ENCODE measurements around the gene CDH12. TPM values are rescaled to one million over a fixed set of nuclear protein-coding genes. Genes with fewer than 3 reads are reported as not detected.

Gene CDH12
- total RNA-seq, 1 donor from 2014 or later, result not detected

DNA sequence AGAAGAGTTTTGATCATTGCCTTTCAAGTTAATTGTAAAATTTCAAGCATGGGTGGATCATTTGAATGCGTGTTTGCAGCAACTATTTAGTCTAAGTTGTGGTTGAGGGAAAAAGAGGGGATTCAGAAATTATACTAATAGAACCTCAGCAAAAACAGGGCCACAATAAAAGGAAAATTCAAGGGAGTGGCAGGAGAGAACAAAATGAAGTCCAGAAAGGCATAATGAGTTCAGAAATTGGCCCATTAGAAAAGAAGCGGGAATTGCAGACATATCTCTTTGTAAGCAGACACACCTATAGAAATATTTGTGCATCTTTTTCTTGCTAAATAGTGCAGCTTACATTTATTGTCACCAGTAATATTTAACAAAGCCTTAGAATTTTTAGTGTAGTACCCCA is 960.0 kb downstream of the CDH12 start:
- no peaks in the 10 kb centered on the region for H3K36me3 ChIP-seq
- intact Hi-C loops (cut with DNase I), result no loop called here
- TF ChIP-seq POLR2A (IDR thresholded peaks at IDR 0.05) (no peak), POLR2AphosphoS5 (IDR thresholded peaks at IDR 0.05; ENCODE audit: insufficient read depth in 1 of 2, low read depth in 1 of 2) (no peak)
- TF ChIP-seq, protein P1, sequence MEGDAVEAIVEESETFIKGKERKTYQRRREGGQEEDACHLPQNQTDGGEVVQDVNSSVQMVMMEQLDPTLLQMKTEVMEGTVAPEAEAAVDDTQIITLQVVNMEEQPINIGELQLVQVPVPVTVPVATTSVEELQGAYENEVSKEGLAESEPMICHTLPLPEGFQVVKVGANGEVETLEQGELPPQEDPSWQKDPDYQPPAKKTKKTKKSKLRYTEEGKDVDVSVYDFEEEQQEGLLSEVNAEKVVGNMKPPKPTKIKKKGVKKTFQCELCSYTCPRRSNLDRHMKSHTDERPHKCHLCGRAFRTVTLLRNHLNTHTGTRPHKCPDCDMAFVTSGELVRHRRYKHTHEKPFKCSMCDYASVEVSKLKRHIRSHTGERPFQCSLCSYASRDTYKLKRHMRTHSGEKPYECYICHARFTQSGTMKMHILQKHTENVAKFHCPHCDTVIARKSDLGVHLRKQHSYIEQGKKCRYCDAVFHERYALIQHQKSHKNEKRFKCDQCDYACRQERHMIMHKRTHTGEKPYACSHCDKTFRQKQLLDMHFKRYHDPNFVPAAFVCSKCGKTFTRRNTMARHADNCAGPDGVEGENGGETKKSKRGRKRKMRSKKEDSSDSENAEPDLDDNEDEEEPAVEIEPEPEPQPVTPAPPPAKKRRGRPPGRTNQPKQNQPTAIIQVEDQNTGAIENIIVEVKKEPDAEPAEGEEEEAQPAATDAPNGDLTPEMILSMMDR (IDR thresholded peaks at IDR 0.05), result no peak
- no peaks in the 10 kb centered on the region for H3K4me1 ChIP-seq
- no peak overlapping the region for H3K4me3 ChIP-seq
- DNase-seq (ENCODE audit: extremely low spot score in 2 of 2), result no peak
- H3K27ac ChIP-seq, result no peak overlapping the region
- no peaks in the 10 kb centered on the region for H3K27me3 ChIP-seq
- H3K9me3 ChIP-seq, result no peaks in the 10 kb centered on the region

DNA sequence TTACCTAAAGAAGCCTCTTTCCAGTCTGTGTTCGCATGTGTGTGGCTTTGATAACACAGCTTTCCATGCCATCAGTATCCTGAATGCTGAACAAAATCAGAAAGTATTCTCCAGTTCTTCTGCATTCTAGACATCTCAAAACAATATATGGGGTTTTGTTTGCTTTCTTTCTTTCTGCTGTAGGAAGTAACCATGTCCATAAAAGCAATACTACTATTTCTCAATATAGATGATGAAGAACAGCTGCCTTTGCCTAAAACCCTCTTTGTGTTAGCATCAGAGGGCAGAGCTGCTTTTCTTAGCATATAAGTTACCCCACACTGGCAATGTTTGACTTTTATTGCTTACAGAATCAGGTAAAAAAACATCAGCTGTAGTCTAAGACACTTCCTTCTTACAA is 963.6 kb downstream of the CDH12 start:
- Histone ChIP-seq H3K4me1 (no peaks in the 10 kb centered on the region), H3K27me3 (no peaks in the 10 kb centered on the region), H3K9me3 (no peaks in the 10 kb centered on the region), H3K36me3 (no peaks in the 10 kb centered on the region), H3K4me3 (no peak overlapping the region), H3K27ac (no peak overlapping the region)
- no peak for TF ChIP-seq POLR2A (IDR thresholded peaks at IDR 0.05)
- TF ChIP-seq, protein P1 (IDR thresholded peaks at IDR 0.05), result no peak
- TF ChIP-seq POLR2AphosphoS5 (IDR thresholded peaks at IDR 0.05; ENCODE audit: insufficient read depth in 1 of 2, low read depth in 1 of 2), result no peak
- intact Hi-C loops (cut with DNase I), result no loop called here
- no peak for DNase-seq (ENCODE audit: extremely low spot score in 2 of 2)

DNA sequence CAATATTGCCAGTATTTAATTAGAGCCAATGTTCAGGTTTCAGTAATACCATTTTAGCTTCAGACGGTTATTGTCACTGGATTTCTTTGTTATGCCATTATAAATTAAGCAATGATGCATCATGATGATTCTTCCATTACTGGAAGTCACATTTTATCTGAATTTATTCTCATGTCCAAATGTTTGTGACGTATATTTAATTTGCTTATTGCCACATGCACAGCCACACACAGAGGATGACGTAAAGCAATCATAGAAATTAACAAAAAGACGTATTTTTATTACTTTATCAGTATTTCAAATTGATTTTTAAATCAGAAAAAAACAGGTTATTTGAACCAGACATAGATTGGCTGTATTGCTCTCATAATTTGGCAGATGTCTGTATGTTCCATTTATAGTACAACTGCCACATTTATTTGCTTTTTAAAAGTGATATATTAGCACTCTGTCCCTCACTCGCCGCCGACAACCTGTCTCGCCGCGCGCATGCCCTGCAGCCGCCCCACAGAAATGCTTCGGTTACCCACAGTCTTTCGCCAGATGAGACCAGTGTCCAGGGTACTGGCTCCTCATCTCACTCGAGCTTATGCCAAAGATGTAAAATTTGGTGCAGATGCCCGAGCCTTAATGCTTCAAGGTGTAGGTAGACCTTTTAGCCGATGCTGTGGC is 970.9 kb downstream of the CDH12 start:
- DNase-seq (ENCODE audit: extremely low spot score in 2 of 2), result no peak
- H3K27me3 ChIP-seq, result no peaks in the 10 kb centered on the region
- H3K9me3 ChIP-seq, result no peaks in the 10 kb centered on the region
- intact Hi-C loops (cut with DNase I), result no loop called here
- H3K36me3 ChIP-seq, result no peaks in the 10 kb centered on the region
- H3K4me1 ChIP-seq, result no peaks in the 10 kb centered on the region
- TF ChIP-seq POLR2AphosphoS5 (IDR thresholded peaks at IDR 0.05; ENCODE audit: insufficient read depth in 1 of 2, low read depth in 1 of 2), result no peak
- TF ChIP-seq POLR2A (IDR thresholded peaks at IDR 0.05), result no peak
- TF ChIP-seq, protein P1 (IDR thresholded peaks at IDR 0.05), result no peak
- H3K27ac ChIP-seq, result no peak overlapping the region
- H3K4me3 ChIP-seq, result no peak overlapping the region

DNA sequence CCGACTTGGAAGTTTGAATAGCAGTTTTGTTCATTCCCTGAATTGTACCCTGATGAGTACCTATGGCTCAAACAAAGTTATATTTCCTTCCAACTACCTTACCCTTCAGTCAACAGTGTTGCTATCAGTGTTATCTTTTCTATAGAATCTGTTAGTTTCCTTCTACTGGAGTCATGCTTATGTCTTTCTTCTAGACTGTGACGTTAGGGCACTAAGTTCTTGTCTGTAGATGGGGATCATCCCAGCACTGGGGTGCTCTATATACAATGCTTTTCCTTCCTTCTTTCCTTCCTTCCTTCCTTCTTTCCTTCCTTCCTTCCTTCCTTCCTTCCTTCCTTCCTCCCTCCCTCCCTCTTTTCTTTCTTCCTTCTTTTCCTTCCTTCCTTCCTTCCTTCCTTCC is 973.0 kb downstream of the CDH12 start:
- H3K9me3 ChIP-seq, result no peaks in the 10 kb centered on the region
- intact Hi-C loops (cut with DNase I), result no loop called here
- H3K36me3 ChIP-seq, result no peaks in the 10 kb centered on the region
- H3K4me1 ChIP-seq, result no peaks in the 10 kb centered on the region
- no peak overlapping the region for H3K27ac ChIP-seq
- no peak overlapping the region for H3K4me3 ChIP-seq
- TF ChIP-seq POLR2AphosphoS5 (IDR thresholded peaks at IDR 0.05; ENCODE audit: insufficient read depth in 1 of 2, low read depth in 1 of 2) (no peak), POLR2A (IDR thresholded peaks at IDR 0.05) (no peak)
- TF ChIP-seq, protein P1 (IDR thresholded peaks at IDR 0.05), result no peak
- no peaks in the 10 kb centered on the region for H3K27me3 ChIP-seq
- no peak for DNase-seq (ENCODE audit: extremely low spot score in 2 of 2)

DNA sequence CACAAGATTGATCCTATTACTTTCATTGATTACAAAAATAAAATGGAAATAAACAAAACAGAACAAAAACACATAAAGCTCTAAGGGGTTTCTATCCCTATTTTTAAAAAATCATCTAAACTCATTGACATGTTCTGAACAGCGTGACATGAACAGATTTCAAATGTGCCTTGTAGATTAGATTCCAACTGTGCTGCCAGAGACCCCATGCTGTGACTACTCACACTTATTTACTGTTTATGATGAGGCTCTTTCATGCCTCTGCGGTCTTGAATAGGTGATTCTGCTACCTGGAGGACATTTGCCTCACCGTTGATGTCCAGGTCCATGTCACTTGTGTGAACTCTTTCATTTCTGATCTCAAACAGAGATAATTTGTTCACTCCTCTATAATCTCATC is 990.2 kb downstream of the CDH12 start:
- Histone ChIP-seq H3K4me3 (no peak overlapping the region), H3K27ac (no peak overlapping the region), H3K27me3 (no peaks in the 10 kb centered on the region), H3K36me3 (no peaks in the 10 kb centered on the region), H3K4me1 (no peaks in the 10 kb centered on the region), H3K9me3 (no peaks in the 10 kb centered on the region)
- no peak for DNase-seq (ENCODE audit: extremely low spot score in 2 of 2)
- intact Hi-C loops (cut with DNase I), result no loop called here
- TF ChIP-seq, protein P1 (IDR thresholded peaks at IDR 0.05), result no peak
- TF ChIP-seq POLR2AphosphoS5 (IDR thresholded peaks at IDR 0.05; ENCODE audit: insufficient read depth in 1 of 2, low read depth in 1 of 2) (no peak), POLR2A (IDR thresholded peaks at IDR 0.05) (no peak)

Measured in vagina (tissue), 2 donors.